A549 (cell line): ENCODE results near the gene HABP2. TPM values are rescaled to one million over a fixed set of nuclear protein-coding genes. Genes with fewer than 3 reads are reported as not detected.

Source experiments
- ATAC-seq, 2 experiments: fragments of 200-7000 bp in 1 of 2; fragments of >200 bp in 1 of 2; cut with Nextera tagmentation in 1 of 2; cut with Tn5 transposase in 1 of 2; 3 replicates each; pipeline versions ENCODE4 v1.8.0 to v1.9.1; 2018 to 2020; ENCODE audit warnings: mild to moderate bottlenecking in 1 of 2, moderate library complexity in 1 of 2
- CTCF ChIA-PET: fragments of 300-600 bp; sonication (Branson Sonifier 250); formaldehyde crosslinking; extraction: SDS; loops from one replicate; lab custom pipeline; 2021; ENCODE audit warnings: antibody characterized with exemption, inconsistent platforms; lab: Yijun Ruan, JAX
- POLR2A ChIA-PET: fragments of 350-600 bp; formaldehyde crosslinking; extraction: SDS; loops from one replicate; lab custom pipeline; 2021; ENCODE audit warnings: antibody characterized with exemption, inconsistent platforms; lab: Yijun Ruan, JAX
- DNase-seq, 2 experiments: peaks; one replicate each; pipeline versions ENCODE4 v3.0.0 to v3.0.0-alpha.2; 2011 to 2016; ENCODE audit warnings: low read depth in 1 of 2, low spot score in 1 of 2
- FAIRE-seq: peaks from 2 replicates; lab custom pipeline; 2011; peaks lifted over from hg19 to GRCh38; lab: Jason Lieb, UNC
- H3K27ac ChIP-seq, 2 experiments: fragments of >200 bp; sonication (Bioruptor Twin); formaldehyde crosslinking; 3 replicates each; pipeline ENCODE4 v1.5.1; 2016 to 2017
- H3K4me1 ChIP-seq: fragments of >200 bp; sonication (Bioruptor Twin); formaldehyde crosslinking; 3 replicates; pipeline ENCODE4 v1.6.1; 2016
- H3K4me2 ChIP-seq: fragments of >200 bp; sonication (Bioruptor Twin); formaldehyde crosslinking; 3 replicates; pipeline ENCODE4 v1.6.1; 2016
- H3K4me3 ChIP-seq: fragments of >200 bp; sonication (Bioruptor Twin); formaldehyde crosslinking; 3 replicates; pipeline ENCODE4 v1.5.1; 2016
- H3K9me3 ChIP-seq: fragments of >200 bp; sonication (Bioruptor Twin); formaldehyde crosslinking; 3 replicates; pipeline ENCODE4 v1.6.1; 2016
- CEBPB ChIP-seq, 2 experiments: fragments of >200 bp in 1 of 2; sonication (Bioruptor Twin) in 1 of 2; formaldehyde crosslinking in 1 of 2; IDR thresholded peaks; 2 replicates each; pipeline ENCODE4 v1.6.1; 2012 to 2016
- CTCF ChIP-seq: fragments of >200 bp; sonication (Bioruptor Twin); formaldehyde crosslinking; IDR thresholded peaks from 3 replicates; pipeline ENCODE4 v1.5.1; 2016
- E2F6 ChIP-seq: IDR thresholded peaks from 2 replicates; pipeline ENCODE4 v1.6.1; 2012; ENCODE audit warnings: low read depth, borderline replicate concordance
- EHMT2 ChIP-seq: fragments of 200-600 bp; sonication (generic); IDR thresholded peaks from 2 replicates; pipeline ENCODE4 v1.6.1; 2016; ENCODE audit warnings: antibody characterized with exemption, low read depth, mild to moderate bottlenecking, moderate library complexity
- EP300 ChIP-seq, 2 experiments: fragments of >200 bp; sonication (Bioruptor Twin); formaldehyde crosslinking; IDR thresholded peaks; 2 replicates in 1 of 2; 3 replicates in 1 of 2; pipeline ENCODE4 v1.6.1; 2016 to 2017
- ESRRA ChIP-seq: fragments of 150-350 bp; IDR thresholded peaks from 2 replicates; pipeline ENCODE4 v1.6.1; 2014; ENCODE audit warnings: mild to moderate bottlenecking, low read length, borderline replicate concordance
- FOXS1 ChIP-seq: fragments of 250-450 bp; sonication (Bioruptor Pico); IDR thresholded peaks from 2 replicates; pipeline ENCODE4 v1.5.0; 2020; ENCODE audit warnings: mild to moderate bottlenecking, moderate library complexity
- GATA3 ChIP-seq: IDR thresholded peaks from 2 replicates; pipeline ENCODE4 v1.6.1; 2012; ENCODE audit warnings: borderline replicate concordance
- HDAC2 ChIP-seq: fragments of 200-600 bp; sonication (generic); IDR thresholded peaks from 2 replicates; pipeline ENCODE4 v1.6.1; 2016
- HOXA7 ChIP-seq: fragments of 250-450 bp; sonication (Bioruptor Pico); IDR thresholded peaks from 2 replicates; pipeline ENCODE4 v1.5.0; 2020; ENCODE audit warnings: mild to moderate bottlenecking, moderate library complexity
- JUN ChIP-seq, 2 experiments: fragments of >200 bp; sonication (Bioruptor Twin); formaldehyde crosslinking; IDR thresholded peaks; 2 replicates in 1 of 2; 3 replicates in 1 of 2; pipeline ENCODE4 v1.6.1; 2016 to 2017
- KDM1A ChIP-seq: fragments of 200-600 bp; sonication (generic); IDR thresholded peaks from 2 replicates; pipeline ENCODE4 v1.6.1; 2016; ENCODE audit warnings: low read depth, mild to moderate bottlenecking
- MAFK ChIP-seq: fragments of 450-650 bp; IDR thresholded peaks from 2 replicates; pipeline ENCODE4 v1.6.1; 2014; ENCODE audit not compliant: partially characterized antibody
- MAX ChIP-seq: IDR thresholded peaks from 2 replicates; pipeline ENCODE4 v1.6.1; 2012
- NFE2L2 ChIP-seq: fragments of 150-350 bp; conservative IDR thresholded peaks from 2 replicates; pipeline ENCODE4 v1.6.1; 2014; ENCODE audit warnings: low read length
- NPAS2 ChIP-seq: fragments of 250-450 bp; sonication (Bioruptor Pico); IDR thresholded peaks from 2 replicates; pipeline ENCODE4 v1.8.0; 2022; ENCODE audit warnings: mild to moderate bottlenecking, moderate library complexity, borderline replicate concordance
- PHF8 ChIP-seq: fragments of 200-600 bp; sonication (generic); IDR thresholded peaks from 2 replicates; pipeline ENCODE4 v1.6.1; 2016; ENCODE audit warnings: low read depth, mild to moderate bottlenecking, antibody characterized with exemption, moderate library complexity, borderline replicate concordance
- REST ChIP-seq: fragments of 200-600 bp; sonication (generic); IDR thresholded peaks from 2 replicates; pipeline ENCODE4 v1.6.1; 2016; ENCODE audit warnings: antibody characterized with exemption, mild to moderate bottlenecking, moderate library complexity
- RFX5 ChIP-seq: fragments of 450-650 bp; IDR thresholded peaks from 2 replicates; pipeline ENCODE4 v1.7.1; 2014; ENCODE audit warnings: antibody characterized with exemption, mild to moderate bottlenecking, moderate library complexity
- RNF2 ChIP-seq: fragments of 200-600 bp; sonication (generic); IDR thresholded peaks from 2 replicates; pipeline ENCODE4 v1.6.1; 2016; ENCODE audit warnings: low read depth, mild to moderate bottlenecking, antibody characterized with exemption, moderate library complexity, borderline replicate concordance
- ZC3H11A ChIP-seq: fragments of 450-650 bp; IDR thresholded peaks from 2 replicates; pipeline ENCODE4 v1.6.1; 2014; ENCODE audit warnings: antibody characterized with exemption, mild to moderate bottlenecking
- ZFP36 ChIP-seq: fragments of 450-650 bp; IDR thresholded peaks from 2 replicates; pipeline ENCODE4 v1.6.1; 2014; ENCODE audit warnings: borderline replicate concordance; ENCODE audit not compliant: partially characterized antibody
- ZSCAN20 ChIP-seq: fragments of 250-450 bp; sonication (Bioruptor Pico); IDR thresholded peaks from 2 replicates; pipeline ENCODE4 v1.8.0; 2022; ENCODE audit warnings: mild to moderate bottlenecking, moderate library complexity
- WGBS: methylation state at CpG from one replicate; pipeline ENCODE4 v1.1.6; 2017; ENCODE audit errors: missing lambda C conversion rate; 5-methylcytosine and 5-hydroxymethylcytosine counted together
- polyA plus RNA-seq, 4 experiments: library from polyadenylated mRNA; depleted of rRNA in 3 of 4; stranded (reverse); fragments of >200 nt; fragmentation: RNase III in 1 of 4; extraction: RNeasy Plus Mini Kit Qiagen cat#74134 plus additional on column Dnase treatment in 1 of 4; gene quantifications; 2 replicates in 3 of 4; 3 replicates in 1 of 4; pipeline ENCODE4 v1.2.3, GENCODE V29; 2011 to 2017

Gene HABP2
- polyA plus RNA-seq, 2 of the 4 experiments (the other 2 are of a cell fraction): 0.17 to 0.97 TPM

GRCh38 chr10:113585949-113586348, 33.1 kb downstream of the HABP2 start:
- H3K4me3 ChIP-seq: no peak overlapping the region
- DNase-seq (peak in 1 of 2 experiments; percentile 6), FAIRE-seq (no peak), ATAC-seq (no peak)
- CTCF ChIA-PET: interaction anchor here (0.9 kb wide), 1 partner anchor 22 kb away, joined by 4 read pairs; no protein-coding TSS in a partner anchor
- POLR2A ChIA-PET: no interaction called here
- H3K4me1 ChIP-seq: 0 out of 3 replicates have a peak, but pooled peaks cover 5% of the 10 kb centered on the region
- peak overlapping the region in 1 of 2 experiments; percentile 52; a peak in 2 of 6 replicates for H3K27ac ChIP-seq
- WGBS: 43% methylated on average over 1 of the region's 1 CpG
- no peak overlapping the region for H3K4me2 ChIP-seq
- no peak for TF ChIP-seq CEBPB (IDR thresholded peaks at IDR 0.05)
- no peak for TF ChIP-seq PHF8
- TF ChIP-seq E2F6: no peak
- no peak for TF ChIP-seq JUN (IDR thresholded peaks at IDR 0.05)
- peak; percentile 95 for TF ChIP-seq NFE2L2
- TF ChIP-seq RNF2: no peak
- TF ChIP-seq ESRRA: no peak
- TF ChIP-seq EHMT2: no peak
- TF ChIP-seq ZSCAN20 (CRISPR knock-in tag): no peak
- no peak for TF ChIP-seq MAX
- TF ChIP-seq EP300 (IDR thresholded peaks at IDR 0.05): no peak
- no peak for TF ChIP-seq ZC3H11A
- peak; percentile 89 for TF ChIP-seq MAFK
- TF ChIP-seq ZFP36: no peak
- no peaks in the 10 kb centered on the region for H3K9me3 ChIP-seq

GRCh38 chr10:113589201-113589770, 36.4 kb downstream of the HABP2 start:
- Histone ChIP-seq H3K27ac (no peak overlapping the region), H3K4me2 (no peak overlapping the region), H3K9me3 (no peaks in the 10 kb centered on the region), H3K4me1 (0 out of 3 replicates have a peak, but pooled peaks cover 5% of the 10 kb centered on the region), H3K4me3 (no peak overlapping the region)
- WGBS: 70% methylated on average over 13 of the region's 13 CpGs
- ChIA-PET CTCF (interaction anchor here (1.2 to 1.8 kb wide), 3 partner anchors 11 to 26 kb away, joined by 3 to 5 read pairs (median 4); no protein-coding TSS in a partner anchor), POLR2A (no interaction called here)
- no peak for DNase-seq
- TF ChIP-seq CEBPB (IDR thresholded peaks at IDR 0.05) (no peak), KDM1A (no peak), HDAC2 (no peak), CTCF (no peak), FOXS1 (CRISPR knock-in tag) (no peak), NPAS2 (no peak)
- TF ChIP-seq, all 56 proteins: peak for 0
- ATAC-seq (no peak), FAIRE-seq (no peak)

GRCh38 chr10:113590581-113590980, 37.7 kb downstream of the HABP2 start:
- DNase-seq (no peak), ATAC-seq (no peak), FAIRE-seq (no peak)
- H3K27ac ChIP-seq: no peak overlapping the region
- 0 out of 3 replicates have a peak, but pooled peaks cover 5% of the 10 kb centered on the region for H3K4me1 ChIP-seq
- ChIA-PET POLR2A (no interaction called here), CTCF (interaction anchor here (1.2 to 1.4 kb wide), 2 partner anchors 10 to 23 kb away, joined by 3 to 5 read pairs; no protein-coding TSS in a partner anchor)
- no peak overlapping the region for H3K4me2 ChIP-seq
- no peaks in the 10 kb centered on the region for H3K9me3 ChIP-seq
- no peak overlapping the region for H3K4me3 ChIP-seq
- 60% methylated on average over 11 of the region's 12 CpGs for WGBS
- TF ChIP-seq MAFK: no peak
- no peak for TF ChIP-seq RFX5
- TF ChIP-seq REST: no peak
- TF ChIP-seq ESRRA: no peak
- TF ChIP-seq E2F6: no peak
- no peak for TF ChIP-seq CEBPB (IDR thresholded peaks at IDR 0.05)
- no peak for TF ChIP-seq EHMT2
- TF ChIP-seq NPAS2: no peak
- TF ChIP-seq HOXA7: no peak
- no peak for TF ChIP-seq ZC3H11A
- no peak for TF ChIP-seq GATA3
